Epithelial cell of esophagus (primary cell): ENCODE data around the gene RNF217.

ENCODE experiments used
- DNase-seq: peaks from one replicate; pipeline ENCODE4 v3.0.0; 2010; ENCODE audit warnings: low read depth
- H3K4me3 ChIP-seq: 2 replicates; pipeline ENCODE4 v1.5.1; 2011; ENCODE audit warnings: mild to moderate bottlenecking, low read length, control low read depth
- CTCF ChIP-seq: IDR thresholded peaks from 2 replicates; pipeline ENCODE4 v1.5.1; 2011; ENCODE audit warnings: low read depth, mild to moderate bottlenecking, low read length, control low read depth, inconsistent platforms; ENCODE audit not compliant: insufficient read depth; ENCODE audit errors: missing control alignments

The RNF217 gene

GRCh38 chr6:125050663-125051318 is 88.6 kb downstream of the RNF217 start:
- TF ChIP-seq CTCF = no peak
- no peak overlapping the region for H3K4me3 ChIP-seq
- peak; percentile 54 for DNase-seq

GRCh38 chr6:125053809-125054208 is 91.6 kb downstream of the RNF217 start:
- no peak for TF ChIP-seq CTCF
- no peak for DNase-seq
- no peak overlapping the region for H3K4me3 ChIP-seq

- no peak for DNase-seq
- H3K4me3 ChIP-seq = no peak overlapping the region
- no peak for TF ChIP-seq CTCF
Measured at GRCh38 chr6:125054331-125054730, 92.1 kb downstream of the RNF217 start.

GRCh38 chr6:125057392-125058246 is 95.4 kb downstream of the RNF217 start:
- H3K4me3 ChIP-seq = no peak overlapping the region
- DNase-seq = no peak
- TF ChIP-seq CTCF = no peak

- no peak for TF ChIP-seq CTCF
- no peak for DNase-seq
- no peak overlapping the region for H3K4me3 ChIP-seq
Measured at GRCh38 chr6:125058546-125058945, 96.3 kb downstream of the RNF217 start.

GRCh38 chr6:125063307-125063706 is 101.1 kb downstream of the RNF217 start:
- DNase-seq = no peak
- H3K4me3 ChIP-seq = no peak overlapping the region
- TF ChIP-seq CTCF = no peak
